ENCODE measurements around the gene OGDHL. TPM values are rescaled to one million over a fixed set of nuclear protein-coding genes. Genes with fewer than 3 reads are reported as not detected.
A peak's percentile ranks its signal among the peaks of the same experiment; 100 is the strongest.

Gene OGDHL
- total and polyA plus RNA-seq, 9 of the 15 experiments (the other 6 are each of a cell fraction or from before 2014, with no cell fraction given) = 0.01 to 1.8 (median 0.91) TPM

- TF ChIP-seq FOXO4 (CRISPR knock-in tag; IDR thresholded peaks at IDR 0.05) (no peak), ETV5 (CRISPR knock-in tag; IDR thresholded peaks at IDR 0.05; ENCODE audit: low read depth) (peak; percentile 79), RB1 (IDR thresholded peaks at IDR 0.05; ENCODE audit: low read depth) (peak; percentile 85), PBX2 (CRISPR knock-in tag; IDR thresholded peaks at IDR 0.05; ENCODE audit: low read depth) (peak; percentile 31; the same call in 1 of the 2 replicates), PBX2 (tag; conservative IDR thresholded peaks at IDR 0.05; ENCODE audit: low read depth) (no peak), GMEB1 (CRISPR knock-in tag; IDR thresholded peaks at IDR 0.05) (peak; percentile 91), L3MBTL2 (IDR thresholded peaks at IDR 0.05) (peak; percentile 31; the same call in 1 of the 2 replicates), SIN3A (IDR thresholded peaks at IDR 0.05; ENCODE audit: borderline replicate concordance in 2 of 2, control insufficient read depth in 1 of 2, low read depth in 2 of 2, low read length in 2 of 2) (peak in 1 of 2 experiments; percentile 71; a peak in 1 of 4 replicates), JUN (IDR thresholded peaks at IDR 0.05; ENCODE audit: borderline replicate concordance, low read depth, low read length) (peak; percentile 14; the same call in 1 of the 2 replicates), JUN (CRISPR knock-in tag; IDR thresholded peaks at IDR 0.05; ENCODE audit: borderline replicate concordance) (0 out of 2 replicates have a peak, but pooled peaks have one; percentile 47), NFIX (CRISPR knock-in tag; IDR thresholded peaks at IDR 0.05; ENCODE audit: low read depth) (no peak)
- TF ChIP-seq, protein P1, sequence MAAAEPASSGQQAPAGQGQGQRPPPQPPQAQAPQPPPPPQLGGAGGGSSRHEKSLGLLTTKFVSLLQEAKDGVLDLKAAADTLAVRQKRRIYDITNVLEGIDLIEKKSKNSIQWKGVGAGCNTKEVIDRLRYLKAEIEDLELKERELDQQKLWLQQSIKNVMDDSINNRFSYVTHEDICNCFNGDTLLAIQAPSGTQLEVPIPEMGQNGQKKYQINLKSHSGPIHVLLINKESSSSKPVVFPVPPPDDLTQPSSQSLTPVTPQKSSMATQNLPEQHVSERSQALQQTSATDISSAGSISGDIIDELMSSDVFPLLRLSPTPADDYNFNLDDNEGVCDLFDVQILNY (CRISPR knock-in tag; IDR thresholded peaks at IDR 0.05) = peak; percentile 78; the same call in 1 of the 2 replicates
Observed at GRCh38 chr10:49761789-49762565, at the start of gene OGDHL (continued).

Data from K562 (cell line).